GM18526 (cell line): ENCODE measurements around the gene SAMD9L.

Source experiments
- POLR2A ChIP-seq: IDR thresholded peaks from 3 replicates; pipeline ENCODE4 v1.6.1; 2011; ENCODE audit not compliant: insufficient read length; ENCODE audit errors: extremely low read depth

SAMD9L gene

DNA sequence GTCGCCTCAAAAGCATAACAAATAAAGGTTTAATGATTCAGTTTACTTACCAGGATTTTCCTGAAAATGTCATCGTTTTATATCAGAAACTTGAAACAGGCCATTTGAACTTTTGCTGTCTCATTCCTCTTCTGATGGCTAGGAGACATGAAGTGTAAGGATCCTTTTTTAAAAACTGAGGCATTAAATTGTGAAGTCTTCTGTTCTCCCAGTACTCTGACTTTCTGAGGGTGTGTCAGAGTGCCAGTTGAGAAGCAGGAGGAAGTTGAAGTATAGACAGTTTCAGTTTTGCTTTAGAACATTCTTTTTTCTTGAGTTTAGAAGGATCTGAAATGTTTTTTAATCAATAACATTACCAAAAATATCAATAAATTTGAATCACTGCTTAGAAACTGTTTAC lies at the start of gene SAMD9L:
Gene SAMD9L, minus strand, starts transcription at position 242 of the 400 bp plus-strand sequence. CDS start 12,414 bp downstream, outside the sequence.
- no peak for TF ChIP-seq POLR2A

DNA sequence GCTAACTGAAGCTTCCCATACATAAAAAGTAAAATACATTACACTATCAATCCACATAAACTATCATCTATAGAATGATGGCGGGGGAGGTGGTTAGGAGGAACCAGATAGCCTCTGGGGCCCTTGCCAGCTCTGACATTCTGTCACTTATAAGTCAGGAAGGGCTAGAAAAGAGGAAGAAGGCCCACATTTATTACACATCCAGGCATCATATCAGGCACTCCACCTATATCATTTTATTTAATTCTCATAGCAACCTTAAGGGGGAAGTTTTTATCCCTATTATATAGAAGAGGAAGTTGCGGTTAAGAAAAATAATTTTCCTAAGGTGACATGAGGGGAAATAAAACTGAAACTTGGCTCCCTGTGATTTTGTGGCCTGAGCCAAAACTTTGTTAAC lies 48.2 kb upstream of the SAMD9L start:
- TF ChIP-seq POLR2A: no peak

DNA sequence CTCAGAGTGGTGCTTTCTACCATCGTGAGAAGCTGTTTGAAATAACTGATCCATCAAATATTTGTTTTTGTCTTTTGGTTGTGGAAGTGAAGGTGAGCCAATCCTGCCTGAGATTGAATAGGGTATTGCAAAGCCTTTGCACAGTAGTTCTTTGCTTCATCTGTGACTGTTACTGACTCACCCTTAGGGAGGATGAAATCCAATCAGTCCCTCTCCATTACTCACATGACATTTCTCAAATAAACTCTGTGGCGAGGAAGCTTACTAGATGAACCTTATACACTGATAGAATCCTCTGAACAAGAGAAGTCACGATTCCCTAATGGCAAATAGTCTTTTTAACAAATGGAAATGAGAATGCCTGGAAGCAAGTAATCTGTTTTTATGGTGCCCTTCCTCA lies 46.2 kb upstream of the SAMD9L start:
- no peak for TF ChIP-seq POLR2A

DNA sequence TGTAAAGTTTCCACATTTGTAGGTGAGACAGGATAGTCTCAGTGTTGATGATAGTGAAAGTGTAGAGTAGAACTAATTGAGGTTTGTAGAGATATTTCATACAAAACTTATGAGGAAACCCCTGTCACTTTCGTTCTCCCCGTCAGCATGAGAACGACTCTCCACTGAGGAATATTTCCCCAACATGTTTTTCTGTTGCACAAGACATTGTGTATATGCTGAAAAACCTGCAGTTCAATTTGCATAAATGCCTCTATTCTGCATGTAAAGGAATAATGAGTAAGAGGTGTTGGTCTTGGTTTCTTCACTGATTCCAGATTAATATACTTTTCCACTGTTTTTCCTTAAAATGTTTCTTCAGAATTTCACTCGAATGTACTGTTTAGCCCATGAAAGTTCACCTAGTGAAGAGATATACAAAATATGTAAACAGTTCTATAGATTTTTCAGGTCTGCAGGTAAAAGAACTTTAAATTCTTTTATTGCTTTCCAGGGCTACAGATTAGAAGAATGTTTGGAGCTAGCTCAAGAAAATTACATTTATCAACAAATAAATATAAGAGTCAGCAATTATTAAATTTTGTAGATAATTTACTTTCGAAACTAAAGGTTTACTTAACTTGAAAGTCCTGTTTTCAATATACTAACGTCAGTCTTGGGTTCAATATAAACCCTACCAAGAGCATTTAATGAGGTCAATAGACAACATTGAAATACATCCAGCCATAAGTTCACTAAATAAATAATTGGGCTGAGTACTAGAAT lies 40.9 kb upstream of the SAMD9L start:
- no peak for TF ChIP-seq POLR2A

DNA sequence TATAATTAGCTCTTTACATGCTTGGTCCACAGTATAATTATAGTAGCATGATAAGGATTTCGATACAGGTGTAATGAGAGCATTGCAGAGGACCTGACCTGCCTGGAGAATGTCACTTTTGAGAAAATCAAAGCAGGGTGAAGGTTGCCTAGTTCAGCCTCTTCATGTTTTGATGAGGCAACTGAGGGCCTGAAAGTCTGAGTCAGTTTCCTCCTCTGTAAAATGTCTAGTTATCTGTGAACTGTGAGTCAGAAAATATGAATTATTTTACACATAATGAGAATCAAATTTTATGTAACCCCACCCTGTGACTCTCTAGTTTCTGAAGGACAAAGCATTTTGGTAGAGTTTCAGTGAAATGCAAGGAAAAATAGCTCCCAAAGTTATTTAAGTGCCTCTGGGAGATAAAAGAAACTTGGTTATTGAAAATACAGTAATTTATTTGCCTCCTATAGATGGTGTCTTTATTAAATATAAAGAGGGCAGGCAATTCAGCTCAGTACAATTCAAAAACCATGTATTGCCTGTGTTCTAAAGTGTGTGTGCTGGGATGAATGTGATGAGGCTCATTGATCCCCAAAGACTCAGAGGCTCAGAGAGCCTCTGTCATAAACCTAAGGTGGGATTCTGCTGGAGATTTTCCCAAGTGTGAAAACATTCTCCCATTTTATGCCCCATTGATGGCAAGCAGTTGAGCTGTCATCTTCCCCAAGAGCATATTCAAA lies 37.3 kb upstream of the SAMD9L start:
- no peak for TF ChIP-seq POLR2A

DNA sequence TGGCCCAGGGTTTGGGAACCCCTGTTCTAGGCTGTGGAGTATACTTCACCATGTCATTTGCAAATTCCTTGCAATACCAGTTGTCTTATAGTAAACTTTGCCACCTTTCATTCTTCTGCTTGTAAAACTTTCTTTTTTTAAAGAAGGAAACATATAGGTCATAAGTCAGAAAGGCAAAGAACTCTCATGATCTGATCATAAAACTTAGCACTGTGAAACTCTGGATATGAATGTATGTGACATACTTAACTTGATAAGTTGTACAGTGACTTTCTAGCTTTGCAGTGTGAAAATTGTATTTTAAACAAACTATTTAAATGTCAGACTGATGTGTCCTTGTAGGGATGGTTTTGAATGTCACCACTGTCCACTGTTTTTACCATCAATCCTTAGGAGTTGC lies 31.0 kb upstream of the SAMD9L start:
- TF ChIP-seq POLR2A: no peak

DNA sequence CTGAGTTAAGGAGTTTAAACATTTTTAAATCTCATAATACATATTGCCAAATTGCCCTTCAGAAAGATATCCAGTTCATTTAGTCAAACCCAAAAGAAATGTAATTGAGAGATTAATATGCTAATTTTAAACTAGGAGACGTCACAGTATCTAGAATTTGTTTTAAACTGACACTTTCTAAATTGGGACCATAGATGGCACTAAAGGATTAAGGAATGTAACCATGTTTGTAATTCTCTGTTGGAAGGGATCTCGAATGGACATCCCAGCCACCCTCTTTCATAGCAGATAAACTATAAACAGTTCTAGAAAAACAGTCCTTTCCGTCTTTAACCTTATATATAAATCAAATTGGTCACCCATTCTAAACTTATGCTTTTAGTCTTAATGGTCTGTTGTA lies 30.0 kb upstream of the SAMD9L start:
- TF ChIP-seq POLR2A: no peak

DNA sequence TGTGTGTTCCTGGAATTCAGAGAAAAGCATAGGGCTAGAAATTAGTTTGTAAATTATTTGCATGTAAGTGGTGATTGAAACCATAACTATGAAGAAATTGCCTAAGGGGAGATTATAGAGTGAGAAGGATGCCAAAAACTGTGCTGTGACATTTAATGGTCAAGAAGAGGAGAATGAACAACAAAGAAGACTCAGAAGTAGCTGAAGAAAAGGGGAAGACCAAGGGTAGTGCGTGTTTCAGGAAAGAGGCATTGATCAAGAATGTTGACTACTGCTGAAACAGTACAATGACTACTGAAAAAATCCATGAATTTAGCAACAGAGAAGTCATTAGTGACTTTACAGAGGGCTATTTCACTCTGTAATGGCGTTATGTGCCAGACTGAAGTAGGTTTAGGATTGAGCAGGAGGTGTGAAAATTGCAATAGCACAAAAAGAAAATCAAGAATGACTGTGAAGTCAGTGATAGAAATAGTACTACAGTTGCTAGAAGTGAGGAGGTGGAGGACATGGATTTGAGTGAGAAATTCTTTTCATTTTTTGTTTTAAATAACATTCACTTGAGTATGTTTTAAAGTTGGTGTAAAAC lies 28.9 kb upstream of the SAMD9L start:
- TF ChIP-seq POLR2A: no peak

DNA sequence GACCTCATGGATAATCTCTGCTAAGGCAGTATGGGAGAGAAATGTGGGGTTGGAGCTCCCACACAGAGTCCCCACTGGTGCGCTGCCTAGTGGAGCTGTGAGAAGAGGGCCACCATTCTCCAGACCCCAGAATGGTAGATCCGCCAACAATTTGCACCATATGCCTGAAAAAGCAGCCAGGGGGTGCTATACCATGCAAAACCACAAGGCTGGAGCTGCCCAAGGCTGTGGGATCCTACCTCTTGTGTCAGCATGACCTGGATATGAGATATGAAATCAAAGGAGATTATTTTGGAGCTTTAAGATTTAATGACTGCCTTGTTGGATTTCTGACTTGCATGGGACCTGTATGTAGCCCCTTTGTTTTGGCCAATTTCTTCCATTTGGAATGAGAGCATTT lies 27.0 kb upstream of the SAMD9L start:
- no peak for TF ChIP-seq POLR2A

DNA sequence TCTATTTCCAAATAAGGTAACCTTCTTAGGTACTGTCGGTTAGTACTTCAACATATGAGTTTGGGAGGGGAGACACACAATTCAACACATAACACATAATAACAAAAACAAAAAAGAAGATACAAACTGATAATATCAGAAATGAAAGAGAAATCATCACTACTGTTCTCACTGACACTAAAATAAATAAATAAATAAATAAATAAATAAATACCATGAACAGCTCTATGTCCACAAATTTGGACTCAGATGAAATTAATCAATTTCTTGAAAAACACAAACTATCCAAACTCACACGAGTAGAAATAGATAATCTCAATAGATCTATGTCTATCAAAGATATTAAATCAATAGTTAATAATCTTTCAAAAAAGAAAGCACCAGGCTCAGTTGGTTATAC lies 24.5 kb upstream of the SAMD9L start:
- TF ChIP-seq POLR2A: no peak

DNA sequence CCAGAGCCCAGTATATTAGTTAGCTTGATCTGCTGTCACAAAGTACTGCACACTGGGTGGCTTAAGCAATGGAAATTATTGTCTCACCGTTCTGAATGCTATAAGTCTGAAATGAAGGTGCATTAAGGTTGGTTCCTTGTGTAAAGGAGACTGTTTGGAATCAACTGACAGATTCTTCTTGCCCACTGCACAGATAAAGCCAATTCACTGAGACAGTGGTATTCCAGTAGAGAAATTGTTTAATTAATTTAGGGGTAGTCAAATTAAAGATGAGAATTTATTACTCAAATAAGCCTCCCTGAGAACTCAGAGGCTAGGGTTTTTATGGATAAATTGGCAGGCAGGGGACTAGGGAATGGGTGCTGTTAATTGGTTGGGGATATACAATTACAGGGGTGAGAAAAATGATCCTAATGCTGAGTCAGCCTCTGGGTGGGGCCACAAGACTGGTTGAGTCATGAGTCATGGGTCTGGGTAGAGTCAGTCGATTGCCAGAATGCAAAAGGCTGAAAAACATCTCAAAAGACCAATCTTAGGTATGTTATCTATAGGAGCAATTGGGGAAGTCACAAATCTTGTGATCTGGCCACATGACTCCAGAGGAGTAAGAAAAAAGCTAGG lies 23.5 kb upstream of the SAMD9L start:
- no peak for TF ChIP-seq POLR2A

DNA sequence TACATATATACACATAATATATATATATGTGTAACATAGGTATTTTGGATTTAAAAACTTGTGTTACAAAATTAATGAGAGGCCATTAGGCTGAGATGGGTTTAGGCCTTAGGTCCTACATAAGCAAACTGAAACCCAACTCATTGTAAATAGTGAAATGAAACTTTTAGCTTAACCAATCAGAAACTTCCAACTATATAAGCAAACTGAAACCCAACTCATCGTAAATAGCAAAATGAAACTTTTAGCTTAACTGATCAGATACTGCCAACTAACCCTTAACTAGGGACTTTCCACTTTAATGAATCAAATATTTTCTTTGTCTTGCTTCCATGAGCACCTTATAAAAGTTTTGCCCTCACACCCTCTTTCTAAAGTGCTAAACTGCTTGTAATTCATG lies 17.3 kb upstream of the SAMD9L start:
- TF ChIP-seq POLR2A: no peak

DNA sequence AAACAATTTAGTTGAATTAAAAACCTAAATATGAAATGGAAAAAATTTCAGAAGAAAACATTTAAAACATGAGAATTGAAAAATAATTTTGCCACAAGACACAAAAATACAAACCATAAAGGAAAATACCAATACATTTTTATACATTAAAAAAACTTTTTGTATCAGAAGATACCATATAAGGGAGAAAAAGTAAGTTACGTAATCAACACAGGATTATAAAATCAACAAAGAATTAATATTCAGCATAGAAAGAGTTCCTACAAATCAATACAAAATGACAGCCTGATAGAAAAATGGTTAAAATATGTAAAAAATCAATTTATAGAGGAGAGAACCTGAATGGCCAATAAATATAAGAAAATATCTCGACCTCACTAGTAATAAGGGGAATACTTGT lies 16.6 kb upstream of the SAMD9L start:
- TF ChIP-seq POLR2A: no peak

DNA sequence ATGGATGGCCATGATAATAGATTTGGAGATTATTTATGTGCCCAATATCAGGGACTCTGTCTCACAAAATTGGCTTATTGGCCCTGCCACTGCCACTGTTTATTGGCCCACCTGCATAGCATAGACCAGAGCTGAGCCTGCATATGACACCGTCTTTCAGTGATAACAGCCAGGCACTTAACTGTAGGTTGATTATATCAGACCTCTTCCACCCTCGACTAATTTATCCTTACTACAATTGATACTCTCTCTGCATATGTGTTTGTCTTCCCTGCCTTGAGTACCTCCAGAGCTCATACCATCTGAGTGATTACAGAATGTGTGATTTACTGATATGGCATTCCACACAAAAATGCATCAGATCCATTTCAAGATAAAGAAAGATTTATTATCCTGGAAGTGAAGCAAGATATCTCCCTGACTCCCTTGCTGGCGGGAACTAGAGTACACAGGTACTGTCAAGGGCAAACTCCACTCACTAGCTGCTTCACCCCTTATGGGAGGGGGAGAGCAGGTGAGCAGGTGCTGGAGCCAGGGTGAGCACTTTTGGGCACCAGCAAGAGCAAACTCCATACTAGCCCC lies 13.1 kb upstream of the SAMD9L start:
- no peak for TF ChIP-seq POLR2A

DNA sequence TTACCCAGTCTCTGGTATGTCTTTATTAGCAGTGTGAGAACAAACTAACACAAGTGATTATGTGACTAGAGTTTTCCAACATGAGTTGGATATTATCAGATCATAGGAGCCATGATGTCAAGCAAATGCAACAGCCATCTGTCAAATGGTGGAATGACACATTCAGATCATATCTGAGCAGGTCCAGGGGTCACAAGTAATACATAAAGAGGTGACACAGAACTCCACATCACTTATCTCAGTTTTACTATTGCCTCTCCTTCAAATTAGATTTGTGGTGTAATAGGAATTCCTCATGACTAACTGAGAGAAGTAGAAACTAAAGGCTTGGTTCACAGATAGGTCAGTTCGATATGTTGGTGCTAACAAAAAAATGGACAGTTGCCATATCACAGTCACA lies 12.2 kb upstream of the SAMD9L start:
- no peak for TF ChIP-seq POLR2A
